Keratinocyte (primary cell): ENCODE results near the gene A3GALT2. TPM values are rescaled to one million over a fixed set of nuclear protein-coding genes. Genes with fewer than 3 reads are reported as not detected.

Source experiments
- DNase-seq: peaks from one replicate; pipeline ENCODE4 v3.0.0-alpha.2; 2011; ENCODE audit warnings: low read depth, missing footprints, low spot score
- FAIRE-seq: peaks from 2 replicates; lab custom pipeline; 2011; peaks lifted over from hg19 to GRCh38; lab: Jason Lieb, UNC
- H2AFZ ChIP-seq: 2 replicates; pipeline ENCODE4 v1.6.0; 2012; ENCODE audit warnings: low read length, control low read depth, inconsistent platforms; ENCODE audit not compliant: control insufficient read depth
- H3K27ac ChIP-seq: 2 replicates; pipeline ENCODE4 v1.5.1; 2011; ENCODE audit warnings: low read length; ENCODE audit not compliant: control insufficient read depth, insufficient read depth
- H3K27me3 ChIP-seq: 3 replicates; pipeline ENCODE4 v1.6.0; 2011; ENCODE audit warnings: low read length; ENCODE audit not compliant: control insufficient read depth, insufficient read depth; ENCODE audit errors: extremely low read depth
- H3K36me3 ChIP-seq, 2 experiments: 2 replicates in 1 of 2; 3 replicates in 1 of 2; pipeline ENCODE4 v1.5.1; 2011; ENCODE audit warnings: low read length in 2 of 2, mild to moderate bottlenecking in 1 of 2; ENCODE audit not compliant: control insufficient read depth in 2 of 2, insufficient read depth in 2 of 2; ENCODE audit errors: extremely low read depth in 1 of 2
- H3K4me1 ChIP-seq: 3 replicates; pipeline ENCODE4 v1.5.1; 2011; ENCODE audit warnings: low read length; ENCODE audit not compliant: control insufficient read depth, insufficient read depth; ENCODE audit errors: extremely low read depth
- H3K4me2 ChIP-seq: 3 replicates; pipeline ENCODE4 v1.6.0; 2011; ENCODE audit warnings: low read depth, low read length; ENCODE audit not compliant: control insufficient read depth, insufficient read depth; ENCODE audit errors: extremely low read depth
- H3K4me3 ChIP-seq, 3 experiments: fragments of 200-600 bp in 1 of 3; sonication (generic) in 1 of 3; 2 replicates in 2 of 3; 3 replicates in 1 of 3; pipeline ENCODE4 v1.5.1; 2011 to 2016; ENCODE audit warnings: low read length in 3 of 3, mild to moderate bottlenecking in 3 of 3, control low read depth in 2 of 3, inconsistent platforms in 1 of 3, low read depth in 1 of 3, mixed read lengths in 1 of 3, mixed run types in 1 of 3, moderate library complexity in 1 of 3; ENCODE audit not compliant: control insufficient read depth in 2 of 3, insufficient read depth in 2 of 3; ENCODE audit errors: extremely low read depth in 1 of 3
- H3K79me2 ChIP-seq: 2 replicates; pipeline ENCODE4 v1.6.0; 2012; ENCODE audit warnings: low read length; ENCODE audit not compliant: control insufficient read depth, insufficient read depth
- H3K9ac ChIP-seq: 3 replicates; pipeline ENCODE4 v1.6.0; 2011; ENCODE audit warnings: low read length; ENCODE audit not compliant: control insufficient read depth, insufficient read depth; ENCODE audit errors: extremely low read depth
- H3K9me1 ChIP-seq: 3 replicates; pipeline ENCODE4 v1.6.0; 2011; ENCODE audit warnings: low read length; ENCODE audit not compliant: control insufficient read depth, insufficient read depth; ENCODE audit errors: extremely low read depth
- H3K9me3 ChIP-seq: 2 replicates; pipeline ENCODE4 v1.5.1; 2012; ENCODE audit warnings: low read depth, low read length; ENCODE audit not compliant: control insufficient read depth
- H4K20me1 ChIP-seq: 3 replicates; pipeline ENCODE4 v1.6.0; 2011; ENCODE audit warnings: low read length; ENCODE audit not compliant: control insufficient read depth, insufficient read depth; ENCODE audit errors: extremely low read depth
- CTCF ChIP-seq, 3 experiments: IDR thresholded peaks in 1 of 3; conservative IDR thresholded peaks in 1 of 3; optimal IDR thresholded peaks in 1 of 3; 2 replicates in 2 of 3; 3 replicates in 1 of 3; pipeline versions ENCODE3 to v1.5.1; 2011; ENCODE audit warnings: low read length in 3 of 3, mild to moderate bottlenecking in 3 of 3, moderate library complexity in 2 of 3, control low read depth in 1 of 3, inconsistent platforms in 1 of 3; ENCODE audit not compliant: insufficient read depth in 2 of 3; ENCODE audit errors: extremely low read depth in 1 of 3
- EZH2 ChIP-seq: IDR thresholded peaks from one replicate; pipeline ENCODE4 v1.6.1; 2012; ENCODE audit warnings: inconsistent platforms, mild to moderate bottlenecking, low read length, moderate library complexity
- dilution Hi-C: fragments of 300-500 bp; cut with MboI; formaldehyde crosslinking; loops from one replicate; pipeline ENCODE4 v1.7.0; 2020; ENCODE audit warnings: low sequenced_read_pairs; ENCODE audit not compliant: extremely low pct_ligation_motif_present
- polyA plus RNA-seq, 5 experiments: library from polyadenylated mRNA; depleted of rRNA in 3 of 5; stranded (reverse) in 3 of 5; stranded (forward) in 1 of 5; unstranded in 1 of 5; fragments of >200 nt; gene quantifications; 1 replicate in 1 of 5; 2 replicates in 3 of 5; 3 replicates in 1 of 5; pipeline versions ENCODE4 v1.2.1 to v1.2.3, GENCODE V29; 2011 to 2012; ENCODE audit warnings: missing spikeins in 2 of 5, low read depth in 1 of 5, low replicate concordance in 1 of 5

Gene A3GALT2
- polyA plus RNA-seq, 1 donor (not counting 4 experiments of a cell fraction or from before 2014, with no cell fraction given), result not detected

GRCh38 chr1:33287317-33287716 lies 33.6 kb downstream of the A3GALT2 start:
- H3K9me1 ChIP-seq, result no peaks in the 10 kb centered on the region
- no peak overlapping the region for H3K4me2 ChIP-seq
- TF ChIP-seq CTCF (optimal IDR thresholded peaks at IDR 0.05 in 1 of 3, IDR thresholded peaks at IDR 0.05 in 1 of 3, conservative IDR thresholded peaks at IDR 0.05 in 1 of 3; ENCODE audit: extremely low read depth in 1 of 3, insufficient read depth in 2 of 3, low read length in 3 of 3) (no peak), EZH2 (no peak)
- no peak overlapping the region for H3K27ac ChIP-seq
- no peaks in the 10 kb centered on the region for H3K4me1 ChIP-seq
- FAIRE-seq (peak; percentile 5), DNase-seq (no peak)
- H4K20me1 ChIP-seq, result no peaks in the 10 kb centered on the region
- no peaks in the 10 kb centered on the region for H3K9me3 ChIP-seq
- no peak overlapping the region for H3K9ac ChIP-seq
- no peaks in the 10 kb centered on the region for H3K79me2 ChIP-seq
- dilution Hi-C loops, result no loop called here
- H2AFZ ChIP-seq, result no peak overlapping the region
- no peaks in the 10 kb centered on the region for H3K27me3 ChIP-seq
- no peaks in the 10 kb centered on the region for H3K36me3 ChIP-seq
- no peak overlapping the region for H3K4me3 ChIP-seq

GRCh38 chr1:33286451-33287185 lies 34.3 kb downstream of the A3GALT2 start:
- FAIRE-seq, result no peak
- Histone ChIP-seq H3K36me3 (no peaks in the 10 kb centered on the region), H4K20me1 (no peaks in the 10 kb centered on the region), H3K79me2 (no peaks in the 10 kb centered on the region), H3K4me1 (no peaks in the 10 kb centered on the region), H3K9ac (no peak overlapping the region), H3K9me1 (no peaks in the 10 kb centered on the region), H3K4me3 (no peak overlapping the region), H3K27me3 (no peaks in the 10 kb centered on the region), H3K4me2 (no peak overlapping the region), H3K27ac (no peak overlapping the region), H3K9me3 (no peaks in the 10 kb centered on the region), H2AFZ (no peak overlapping the region)
- DNase-seq, result no peak
- dilution Hi-C loops, result no loop called here
- TF ChIP-seq EZH2 (no peak), CTCF (optimal IDR thresholded peaks at IDR 0.05 in 1 of 3, IDR thresholded peaks at IDR 0.05 in 1 of 3, conservative IDR thresholded peaks at IDR 0.05 in 1 of 3; ENCODE audit: extremely low read depth in 1 of 3, insufficient read depth in 2 of 3, low read length in 3 of 3) (no peak)
